Suppressor macrophage (primary cell): ENCODE data around the gene JAKMIP1.
A peak's percentile ranks its signal among the peaks of the same experiment; 100 is the strongest.

Experiments used
- DNase-seq, 4 experiments: peaks; one replicate each; pipeline ENCODE4 v3.0.0-alpha.2; 2020 to 2022

Gene JAKMIP1

GRCh38 chr4:5988086-5988845 is 212.1 kb downstream of the JAKMIP1 start:
- no peak for DNase-seq

- DNase-seq, result no peak
Observed at GRCh38 chr4:5984843-5985242, 215.5 kb downstream of the JAKMIP1 start.

- no peak for DNase-seq
Observed at GRCh38 chr4:5982156-5982973, 218.0 kb downstream of the JAKMIP1 start.

- no peak for DNase-seq
Observed at GRCh38 chr4:5980436-5981155, 219.8 kb downstream of the JAKMIP1 start.

- DNase-seq, result peak in 1 of 4 experiments; percentile 23
Observed at GRCh38 chr4:5979981-5980380, 220.4 kb downstream of the JAKMIP1 start.

GRCh38 chr4:5976921-5977320 is 223.4 kb downstream of the JAKMIP1 start:
- no peak for DNase-seq

- DNase-seq, result no peak
Observed at GRCh38 chr4:5976431-5976830, 223.9 kb downstream of the JAKMIP1 start.
